Retinal pigment epithelial cell (primary cell): Measurements from ENCODE around the gene BIRC2.

Source experiments
- DNase-seq: peaks from one replicate; pipeline ENCODE4 v3.0.0-alpha.2; 2010; ENCODE audit warnings: low read depth
- H3K4me3 ChIP-seq: 2 replicates; pipeline ENCODE4 v1.5.1; 2011; ENCODE audit warnings: mild to moderate bottlenecking, low read length, control low read depth, moderate library complexity
- CTCF ChIP-seq: conservative IDR thresholded peaks from 2 replicates; pipeline ENCODE4 v1.5.1; 2011; ENCODE audit warnings: low read depth, low read length, control low read depth, inconsistent platforms

BIRC2 gene

DNA sequence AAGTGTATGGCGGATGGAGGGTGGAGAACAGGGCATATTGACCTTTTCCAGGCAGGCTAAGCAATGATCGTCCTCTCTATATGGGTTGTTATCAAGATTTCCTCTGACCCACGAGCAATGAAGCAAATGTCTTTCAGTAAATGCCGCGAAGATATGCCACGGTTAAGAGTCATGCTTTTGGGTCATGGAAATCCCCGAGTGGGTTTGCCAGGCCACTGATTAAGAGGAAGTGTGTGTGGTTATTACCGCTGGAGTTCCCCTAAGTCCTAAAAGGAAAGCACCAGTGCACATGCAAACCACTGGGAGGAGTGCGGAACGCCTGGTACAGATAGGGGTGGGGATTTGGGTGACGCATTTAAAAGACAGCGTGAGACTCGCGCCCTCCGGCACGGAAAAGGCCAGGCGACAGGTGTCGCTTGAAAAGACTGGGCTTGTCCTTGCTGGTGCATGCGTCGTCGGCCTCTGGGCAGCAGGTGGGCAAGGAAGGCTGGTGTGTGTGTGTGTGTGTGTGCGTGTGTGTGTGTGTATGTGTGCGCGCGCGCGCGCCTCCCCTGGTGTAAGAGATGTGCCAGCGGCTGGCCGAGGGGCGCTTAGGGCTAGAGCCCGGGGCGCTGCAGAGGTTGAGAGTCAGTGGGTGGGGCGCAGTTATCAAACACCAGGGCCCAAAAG, 29.8 kb upstream of the BIRC2 start, which contains the start of gene BIRC3:
BIRC3 (plus strand) TSS at position 386 of the 669 bp plus-strand sequence. CDS start 7,026 bp downstream, outside the sequence.
- peak; percentile 8 for TF ChIP-seq CTCF
- DNase-seq = peak; percentile 46
- peak within 1 kb of the TSS; percentile 63 for H3K4me3 ChIP-seq

DNA sequence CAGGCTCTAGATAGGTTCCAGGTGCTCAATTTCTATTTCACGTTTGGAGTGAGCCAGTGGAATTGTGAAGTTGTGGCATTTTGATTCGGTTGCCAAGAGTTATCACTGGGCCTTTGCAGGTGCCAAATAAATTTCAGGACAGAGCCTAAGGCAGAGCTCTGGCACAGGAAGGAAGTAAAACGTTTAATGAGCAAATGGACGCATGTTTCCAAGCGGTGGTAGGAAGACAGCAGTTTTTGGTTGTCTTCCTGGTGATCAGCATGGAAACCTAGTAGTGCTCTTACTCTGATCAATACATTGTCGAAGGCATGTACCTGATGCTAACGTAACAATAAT, 29.3 kb upstream of the BIRC2 start:
- peak overlapping the region; percentile 63 for H3K4me3 ChIP-seq
- no peak for TF ChIP-seq CTCF
- DNase-seq = no peak

- TF ChIP-seq CTCF = no peak
- no peak overlapping the region for H3K4me3 ChIP-seq
- DNase-seq = no peak
Measured at GRCh38 chr11:102318469-102318868, 28.5 kb upstream of the BIRC2 start.

DNA sequence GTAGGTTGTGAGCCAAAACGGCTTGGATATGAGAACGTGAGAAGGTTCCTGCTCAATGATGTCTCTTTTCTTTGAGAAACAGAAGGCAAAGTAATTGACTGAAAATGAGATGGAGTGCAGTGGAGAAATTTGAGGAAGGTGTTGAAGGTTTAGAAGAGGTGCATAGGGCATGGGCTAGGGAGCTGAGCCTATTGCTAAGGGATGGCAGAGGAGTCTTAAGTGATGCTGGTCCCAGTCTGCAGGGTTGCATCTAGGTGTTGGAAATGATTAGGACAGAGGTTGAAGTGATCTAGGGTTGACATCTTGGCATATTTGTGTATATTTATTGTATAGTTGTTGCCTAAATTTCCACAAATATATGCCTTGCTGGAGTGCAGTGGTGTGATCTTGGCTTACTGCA, 27.5 kb upstream of the BIRC2 start:
- TF ChIP-seq CTCF = no peak
- no peak overlapping the region for H3K4me3 ChIP-seq
- no peak for DNase-seq

GRCh38 chr11:102320188-102320587, 26.8 kb upstream of the BIRC2 start:
- TF ChIP-seq CTCF = no peak
- H3K4me3 ChIP-seq = no peak overlapping the region
- DNase-seq = no peak

DNA sequence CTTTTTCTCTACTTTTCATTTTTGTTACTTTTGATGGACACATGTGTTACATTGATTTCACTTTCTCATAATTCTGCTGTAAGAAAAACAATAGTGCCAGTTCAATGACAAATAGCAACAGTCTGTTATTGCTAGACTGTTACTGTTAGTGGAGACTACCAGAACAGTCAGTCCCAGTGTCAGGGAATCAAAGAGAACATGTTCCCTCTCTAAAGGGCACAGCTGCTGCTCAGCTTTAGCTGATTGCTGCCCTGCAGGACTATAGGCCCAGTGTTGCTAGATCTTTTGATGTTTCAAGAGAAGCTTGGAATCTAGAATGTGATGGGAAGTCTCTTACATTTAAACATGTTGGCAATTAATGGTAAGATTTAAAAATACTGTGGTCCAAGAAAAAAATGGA, 26.3 kb upstream of the BIRC2 start:
- TF ChIP-seq CTCF = no peak
- no peak for DNase-seq
- H3K4me3 ChIP-seq = no peak overlapping the region

DNA sequence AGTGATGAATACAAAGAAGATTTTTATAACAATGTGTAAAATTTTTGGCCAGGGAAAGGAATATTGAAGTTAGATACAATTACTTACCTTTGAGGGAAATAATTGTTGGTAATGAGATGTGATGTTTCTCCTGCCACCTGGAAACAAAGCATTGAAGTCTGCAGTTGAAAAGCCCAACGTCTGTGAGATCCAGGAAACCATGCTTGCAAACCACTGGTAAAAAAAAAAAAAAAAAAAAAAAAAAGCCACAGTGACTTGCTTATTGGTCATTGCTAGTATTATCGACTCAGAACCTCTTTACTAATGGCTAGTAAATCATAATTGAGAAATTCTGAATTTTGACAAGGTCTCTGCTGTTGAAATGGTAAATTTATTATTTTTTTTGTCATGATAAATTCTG, 24.5 kb upstream of the BIRC2 start:
- no peak for DNase-seq
- no peak for TF ChIP-seq CTCF
- no peak overlapping the region for H3K4me3 ChIP-seq
